RWPE2 (cell line): ENCODE results near the gene CCAR1.
"Not testable (repeated sequence)": the region's sequence is repeated elsewhere in the genome, so short reads cannot be mapped to it uniquely, and the experiment has no call there.

Experiments used
- ATAC-seq: fragments of 200-7000 bp; cut with Tn5 transposase; 3 replicates; pipeline ENCODE4 v1.9.1; 2021; ENCODE audit warnings: low read depth
- DNase-seq: peaks from one replicate; pipeline ENCODE4 v3.0.0-alpha.2; 2020; ENCODE audit warnings: low spot score
- H3K27ac ChIP-seq: fragments of 450-650 bp; 2 replicates; pipeline ENCODE4 v1.5.1; 2017; ENCODE audit warnings: mild to moderate bottlenecking; ENCODE audit not compliant: poor library complexity, severe bottlenecking
- H3K27me3 ChIP-seq: fragments of 250-450 bp; sonication (Bioruptor Pico); 2 replicates; pipeline ENCODE4 v1.5.1; 2021; ENCODE audit warnings: mild to moderate bottlenecking, moderate library complexity; ENCODE audit not compliant: insufficient read depth, poor library complexity, severe bottlenecking
- H3K36me3 ChIP-seq: fragments of 250-450 bp; sonication (Bioruptor Pico); 2 replicates; pipeline ENCODE4 v1.5.1; 2020; ENCODE audit warnings: low read depth, mild to moderate bottlenecking, moderate library complexity
- H3K4me1 ChIP-seq: fragments of 250-450 bp; sonication (Bioruptor Pico); 2 replicates; pipeline ENCODE4 v1.5.1; 2021; ENCODE audit warnings: mild to moderate bottlenecking, moderate library complexity; ENCODE audit not compliant: insufficient read depth, poor library complexity, severe bottlenecking
- H3K4me3 ChIP-seq: fragments of 250-450 bp; sonication (Bioruptor Pico); 2 replicates; pipeline ENCODE4 v1.5.1; 2021; ENCODE audit warnings: mild to moderate bottlenecking, moderate library complexity; ENCODE audit not compliant: severe bottlenecking
- H3K9me3 ChIP-seq: fragments of 250-450 bp; sonication (Bioruptor Pico); 2 replicates; pipeline ENCODE4 v1.5.1; 2021; ENCODE audit warnings: mild to moderate bottlenecking, moderate library complexity; ENCODE audit not compliant: severe bottlenecking
- TF ChIP-seq, protein P1 (sequence below): fragments of 450-650 bp; IDR thresholded peaks from one replicate; pipeline ENCODE4 v1.5.1; 2017; ENCODE audit warnings: mild to moderate bottlenecking, moderate library complexity; ENCODE audit not compliant: poor library complexity, severe bottlenecking

CCAR1 gene

DNA sequence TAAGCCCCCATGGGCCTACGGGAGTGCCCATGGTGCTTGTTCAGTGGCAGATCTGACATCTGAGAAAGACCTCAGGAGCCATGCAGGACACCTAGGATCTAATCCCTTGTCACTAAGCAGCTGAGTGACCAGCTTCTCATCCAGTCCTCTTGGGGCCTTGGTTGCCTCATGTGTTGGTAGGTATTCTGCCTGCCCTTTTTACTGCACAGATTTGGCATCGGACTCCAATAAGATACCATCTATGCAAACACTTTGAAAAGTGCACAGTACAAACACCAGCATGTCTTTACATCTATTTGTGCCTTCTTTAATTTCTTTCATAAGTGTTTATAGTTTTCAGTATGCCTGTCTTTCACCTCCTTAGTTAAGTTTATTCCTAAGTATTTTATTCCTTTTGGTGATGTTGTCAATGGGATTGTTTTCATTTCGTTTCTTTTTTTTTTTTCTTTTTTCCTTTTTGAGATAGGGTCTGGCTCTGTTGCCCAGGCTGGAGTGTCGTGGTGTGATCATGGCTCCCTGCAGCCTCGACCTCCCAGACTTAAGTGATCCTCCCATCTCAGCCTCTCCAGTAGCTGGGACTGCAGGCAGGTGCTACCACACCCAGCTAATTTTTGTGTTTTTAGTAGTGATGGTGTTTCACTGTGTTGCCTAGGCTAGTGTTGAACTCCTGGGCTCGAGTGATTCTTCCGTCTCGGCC lies 116.7 kb downstream of the CCAR1 start:
- DNase-seq (no peak), ATAC-seq (no peak)
- TF ChIP-seq, protein P1, sequence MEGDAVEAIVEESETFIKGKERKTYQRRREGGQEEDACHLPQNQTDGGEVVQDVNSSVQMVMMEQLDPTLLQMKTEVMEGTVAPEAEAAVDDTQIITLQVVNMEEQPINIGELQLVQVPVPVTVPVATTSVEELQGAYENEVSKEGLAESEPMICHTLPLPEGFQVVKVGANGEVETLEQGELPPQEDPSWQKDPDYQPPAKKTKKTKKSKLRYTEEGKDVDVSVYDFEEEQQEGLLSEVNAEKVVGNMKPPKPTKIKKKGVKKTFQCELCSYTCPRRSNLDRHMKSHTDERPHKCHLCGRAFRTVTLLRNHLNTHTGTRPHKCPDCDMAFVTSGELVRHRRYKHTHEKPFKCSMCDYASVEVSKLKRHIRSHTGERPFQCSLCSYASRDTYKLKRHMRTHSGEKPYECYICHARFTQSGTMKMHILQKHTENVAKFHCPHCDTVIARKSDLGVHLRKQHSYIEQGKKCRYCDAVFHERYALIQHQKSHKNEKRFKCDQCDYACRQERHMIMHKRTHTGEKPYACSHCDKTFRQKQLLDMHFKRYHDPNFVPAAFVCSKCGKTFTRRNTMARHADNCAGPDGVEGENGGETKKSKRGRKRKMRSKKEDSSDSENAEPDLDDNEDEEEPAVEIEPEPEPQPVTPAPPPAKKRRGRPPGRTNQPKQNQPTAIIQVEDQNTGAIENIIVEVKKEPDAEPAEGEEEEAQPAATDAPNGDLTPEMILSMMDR = no peak
- Histone ChIP-seq H3K4me3 (no peak overlapping the region), H3K36me3 (no peaks in the 10 kb centered on the region), H3K27me3 (no peaks in the 10 kb centered on the region), H3K27ac (no peak overlapping the region), H3K9me3 (no peaks in the 10 kb centered on the region), H3K4me1 (no peaks in the 10 kb centered on the region)

DNA sequence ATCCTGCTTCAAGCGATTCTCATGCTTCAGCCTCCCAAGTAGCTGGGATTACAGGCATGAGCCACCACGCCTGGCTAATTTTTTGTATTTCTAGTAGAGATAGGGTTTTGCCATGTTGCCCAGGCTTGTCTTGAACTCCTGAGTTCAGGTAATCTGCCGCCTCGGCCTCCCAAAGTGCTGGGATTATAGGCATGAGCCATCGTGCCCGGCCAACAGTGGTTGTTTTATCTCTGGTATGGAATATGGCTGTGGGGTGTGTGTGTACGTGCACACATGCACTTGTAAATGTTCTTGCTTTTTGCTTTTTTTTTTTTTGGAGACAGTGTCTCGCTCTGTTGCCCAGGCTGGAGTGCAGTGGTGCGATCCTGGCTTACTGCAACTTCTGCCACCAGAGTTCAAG lies 119.6 kb downstream of the CCAR1 start:
- H3K36me3 ChIP-seq, H3K4me3 ChIP-seq, H3K9me3 ChIP-seq, DNase-seq, ATAC-seq, H3K4me1 ChIP-seq, H3K27ac ChIP-seq, H3K27me3 ChIP-seq: not testable (repeated sequence)
